Cerebellar cortex (tissue), 1 donor: ENCODE data around the gene TAOK1.
A peak's percentile ranks its signal among the peaks of the same experiment; 100 is the strongest.

ENCODE experiments used
- DNase-seq: peaks from one replicate; pipeline ENCODE4 v3.0.0-alpha.2; 2015; ENCODE audit warnings: low spot score

Gene TAOK1

DNA sequence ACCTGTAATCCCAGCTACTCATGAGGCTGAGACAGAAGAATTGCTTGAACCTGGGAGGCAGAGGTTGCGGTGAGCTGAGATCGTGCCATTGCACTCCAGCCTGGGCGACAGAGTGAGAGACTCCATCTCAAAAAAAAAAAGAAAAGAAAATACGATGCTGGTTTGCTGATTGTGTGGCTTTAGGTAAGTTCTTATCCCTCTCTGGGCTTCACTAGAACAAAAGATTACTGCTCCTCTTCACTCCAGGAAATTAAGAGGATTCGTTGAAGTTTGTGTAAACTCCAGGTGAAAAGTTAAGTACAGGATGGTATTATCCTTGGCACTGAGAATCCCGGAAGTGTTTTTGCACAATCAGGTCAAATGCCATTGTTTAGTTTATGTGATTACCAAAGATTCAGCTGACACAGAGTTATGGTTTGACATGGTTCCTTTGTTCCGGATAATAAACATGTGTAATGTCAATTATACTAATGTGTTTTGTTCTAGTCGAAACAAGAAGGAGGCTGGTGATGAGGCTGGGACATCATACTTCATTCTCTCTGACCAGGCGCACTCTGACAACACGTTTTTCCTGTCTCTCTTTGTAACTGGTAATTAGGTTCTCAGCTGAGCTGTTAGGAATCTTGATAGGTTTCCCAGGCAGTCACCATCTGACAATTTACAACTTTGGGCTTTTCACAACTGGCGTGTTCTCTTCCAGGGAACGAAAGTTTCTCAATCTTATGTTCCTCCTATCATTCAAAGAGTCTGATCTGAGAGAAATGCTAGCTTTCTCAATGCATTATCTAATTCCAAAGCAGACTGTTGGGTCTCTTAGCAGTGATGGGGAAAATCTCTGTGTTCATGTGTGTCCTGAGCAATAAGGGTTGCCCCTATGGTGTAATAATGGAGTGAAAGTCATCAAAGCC is 10.8 kb upstream of the TAOK1 start:
- no peak for DNase-seq

DNA sequence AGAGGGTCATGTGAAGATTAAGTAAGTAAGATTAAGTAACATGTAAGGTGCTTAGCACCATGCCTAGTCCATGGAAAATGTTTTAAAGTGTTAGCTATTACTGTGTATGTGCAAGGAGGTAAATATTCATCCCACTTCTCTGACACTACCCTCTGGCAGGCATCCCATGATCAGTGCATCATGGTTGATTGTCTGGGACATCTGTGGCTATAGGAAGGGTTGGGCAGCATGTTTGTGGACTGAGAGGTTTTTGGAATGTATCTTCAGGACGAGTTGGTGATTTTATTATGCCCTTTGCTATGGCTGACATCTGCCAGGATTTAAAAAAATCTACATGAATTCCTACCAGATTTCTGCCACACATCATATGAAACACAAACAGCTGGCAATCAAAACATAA is 6.5 kb upstream of the TAOK1 start:
- no peak for DNase-seq

DNA sequence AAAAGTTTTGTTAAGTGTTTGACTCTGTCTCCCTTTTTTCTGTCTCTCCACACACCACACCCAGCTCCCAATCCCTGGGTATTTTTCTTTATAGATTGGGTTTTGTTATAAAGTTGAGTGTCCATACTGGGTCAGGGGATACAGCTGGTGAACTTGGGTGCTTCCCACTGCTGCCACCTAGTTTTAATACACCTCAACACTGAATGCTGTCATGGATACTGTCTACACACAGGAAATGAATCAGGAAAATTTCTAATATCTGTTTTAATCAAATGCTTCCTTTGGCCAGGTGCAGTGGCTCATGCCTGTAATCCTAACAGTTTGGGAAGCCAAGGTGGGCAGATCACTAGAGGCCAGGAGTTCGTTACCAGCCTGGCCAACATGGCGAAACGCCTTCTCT is 5.3 kb upstream of the TAOK1 start:
- no peak for DNase-seq

DNA sequence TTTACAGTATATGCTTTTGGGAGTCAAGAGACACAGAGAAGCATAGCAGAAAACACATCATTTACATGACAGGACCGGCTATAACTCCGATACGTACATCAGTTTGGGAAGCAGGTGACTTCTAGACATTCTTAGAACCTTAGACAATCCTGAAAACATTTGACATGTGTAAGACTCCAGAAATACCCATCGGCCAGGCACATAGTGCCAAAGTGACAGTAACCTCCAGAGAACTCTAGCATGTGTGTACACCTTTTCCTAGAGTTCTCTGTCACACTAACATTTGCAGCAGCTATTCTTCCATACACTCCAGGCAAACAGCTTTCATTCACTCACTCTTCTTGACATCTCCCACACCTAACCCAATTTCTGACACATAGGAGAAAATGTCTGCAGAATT is 3.4 kb upstream of the TAOK1 start:
- DNase-seq: no peak

DNA sequence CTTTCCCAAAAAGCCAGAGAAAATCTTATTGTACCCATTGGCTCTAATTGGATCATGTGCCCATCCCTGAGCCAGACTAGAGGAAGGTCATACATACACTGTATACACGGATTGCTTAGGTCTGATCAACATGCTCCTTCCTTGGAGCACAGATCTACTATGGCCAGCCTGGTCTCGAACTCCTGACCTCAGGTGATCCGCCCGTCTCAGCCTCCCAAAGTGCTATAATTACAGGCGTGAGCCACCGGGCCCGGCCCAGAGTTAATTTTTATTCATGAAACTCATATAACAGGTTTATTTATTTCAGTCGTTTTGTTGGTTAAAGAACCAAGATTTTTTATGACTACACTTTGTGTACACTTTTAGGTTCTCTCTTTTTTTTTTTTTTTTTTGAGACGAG is 1.2 kb upstream of the TAOK1 start:
- DNase-seq: no peak

DNA sequence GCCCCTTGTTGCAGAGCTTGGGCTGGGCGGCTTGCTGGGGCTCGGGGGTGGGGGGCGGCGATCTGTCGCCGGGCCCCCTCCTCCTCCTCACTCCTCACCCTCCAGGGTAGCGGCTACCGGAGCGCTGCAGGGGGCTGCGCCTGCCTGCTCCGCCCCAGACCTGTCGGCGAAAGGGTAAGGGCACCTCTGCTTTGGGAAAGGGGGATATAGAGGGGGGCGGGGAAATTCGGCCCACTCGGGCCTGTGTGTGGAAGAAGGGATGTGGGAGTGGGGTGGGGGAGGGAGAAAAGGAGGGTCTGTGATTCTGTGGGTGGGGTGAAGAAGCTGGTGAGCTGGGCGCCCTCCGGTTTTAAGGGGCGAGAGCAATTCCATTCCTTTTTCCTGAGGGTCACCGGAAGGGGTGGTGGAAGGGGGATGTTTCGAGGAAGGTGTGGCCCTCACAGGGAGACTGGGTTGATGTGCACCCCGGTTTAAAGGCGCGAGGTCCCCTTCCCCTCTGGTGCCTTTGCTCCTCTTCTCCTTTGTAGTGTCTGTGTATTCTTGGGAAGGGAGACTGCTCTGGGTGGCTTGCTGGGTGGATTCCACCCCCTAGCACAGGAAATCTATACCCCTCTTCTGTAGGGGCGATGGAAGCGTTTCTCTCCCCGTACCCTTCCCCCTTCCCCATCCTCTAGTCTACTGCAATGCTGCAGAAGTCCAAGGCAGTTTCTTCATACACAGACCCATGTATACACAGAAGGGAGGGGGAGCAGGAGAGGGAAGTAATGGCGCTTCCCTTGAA is 878 bp downstream of the TAOK1 start:
- DNase-seq: peak; percentile 58

DNA sequence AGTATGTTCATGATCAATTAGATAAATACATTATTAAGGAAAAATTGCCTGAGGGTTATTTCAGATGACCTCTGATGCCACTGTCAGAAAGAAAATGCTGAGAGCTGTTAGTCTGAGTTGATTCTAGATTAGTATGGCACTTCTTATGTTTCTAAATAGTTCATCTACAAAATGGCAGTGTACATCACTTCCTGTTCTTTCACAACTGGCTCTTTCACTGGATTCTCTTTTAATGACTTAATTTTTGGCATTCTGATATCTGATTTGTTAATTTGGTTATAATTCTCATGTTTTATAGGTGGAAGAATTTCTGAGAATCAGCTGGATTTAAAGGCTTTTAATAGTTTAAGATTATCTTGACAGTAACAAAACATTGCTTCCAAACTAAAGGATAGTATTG is 3.3 kb downstream of the TAOK1 start:
- DNase-seq: no peak

DNA sequence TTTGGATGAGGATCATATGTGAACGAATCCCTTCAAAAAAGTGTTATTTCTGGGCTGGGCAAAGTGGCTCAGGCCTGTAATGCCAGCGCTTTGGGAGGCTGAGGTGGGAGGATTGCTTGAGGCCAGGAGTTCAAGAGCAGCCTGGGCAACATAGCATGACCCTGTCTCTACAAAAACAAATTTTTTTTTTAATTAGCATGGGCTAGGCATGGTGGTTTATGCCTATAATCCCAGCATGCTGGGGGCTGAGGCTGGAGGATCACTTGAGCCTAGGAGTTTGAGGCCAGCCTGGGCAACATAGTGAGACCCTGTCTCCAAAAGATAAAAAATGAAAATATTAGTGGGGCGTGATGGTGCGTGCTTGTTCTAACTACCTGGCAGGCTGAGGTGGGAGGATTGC is 4.6 kb downstream of the TAOK1 start:
- no peak for DNase-seq

DNA sequence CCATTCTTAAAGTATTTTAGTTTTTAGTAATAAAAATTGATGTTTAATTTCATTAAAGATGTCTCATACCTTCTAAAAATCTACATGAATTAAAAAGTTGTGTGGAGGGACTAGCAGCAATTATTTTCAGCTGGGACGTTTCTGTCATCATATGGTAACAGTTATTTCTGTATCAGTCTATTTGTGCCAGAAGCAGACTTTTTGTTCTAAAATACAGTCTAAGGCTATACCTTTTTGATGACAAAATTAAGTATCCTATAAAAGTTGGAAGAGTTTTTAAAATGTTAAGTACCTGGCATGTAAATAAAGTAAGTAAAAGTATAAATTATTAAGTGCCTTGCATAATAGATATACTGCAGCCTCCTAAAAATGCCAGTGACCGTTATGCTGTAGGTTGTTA is 5.9 kb downstream of the TAOK1 start:
- DNase-seq: no peak

DNA sequence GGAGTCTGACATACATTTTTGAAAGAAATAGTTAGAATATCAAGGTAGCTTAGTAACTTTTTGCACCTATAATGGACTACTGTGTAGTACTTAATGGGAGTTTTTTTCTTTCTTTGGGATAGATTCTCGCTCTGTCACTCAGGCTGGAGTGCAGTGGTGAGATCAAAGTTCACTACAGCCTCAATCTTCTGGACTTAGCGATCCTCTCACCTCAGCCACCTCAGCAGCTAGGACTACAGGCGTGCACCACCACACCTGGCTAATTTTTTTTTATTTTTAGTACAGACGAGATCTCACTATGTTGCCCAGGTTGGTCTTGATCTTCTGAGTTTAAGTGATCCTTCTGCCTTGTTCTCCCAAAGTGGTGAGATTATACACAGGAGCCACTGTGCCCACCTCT is 9.5 kb downstream of the TAOK1 start:
- DNase-seq: no peak

DNA sequence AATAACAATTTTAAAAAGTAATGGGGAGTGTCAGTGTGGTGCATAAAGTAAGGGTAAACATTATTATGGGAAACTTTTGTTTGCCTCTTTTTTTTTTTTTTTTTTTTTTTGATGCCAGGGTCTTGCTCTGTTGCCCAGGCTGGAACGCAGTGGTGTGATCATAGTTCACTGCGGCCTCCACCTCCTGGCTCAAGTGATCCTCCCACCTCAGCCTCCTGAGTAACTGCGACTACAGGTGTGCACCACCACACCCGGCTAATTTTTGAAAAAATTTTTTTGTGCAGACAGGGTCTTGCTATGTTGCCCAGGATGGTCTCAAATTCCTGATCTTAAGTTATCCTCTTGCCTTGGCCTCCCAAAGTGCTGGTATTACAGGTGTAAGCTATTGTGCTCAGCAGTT is 10.7 kb downstream of the TAOK1 start:
- DNase-seq: no peak

DNA sequence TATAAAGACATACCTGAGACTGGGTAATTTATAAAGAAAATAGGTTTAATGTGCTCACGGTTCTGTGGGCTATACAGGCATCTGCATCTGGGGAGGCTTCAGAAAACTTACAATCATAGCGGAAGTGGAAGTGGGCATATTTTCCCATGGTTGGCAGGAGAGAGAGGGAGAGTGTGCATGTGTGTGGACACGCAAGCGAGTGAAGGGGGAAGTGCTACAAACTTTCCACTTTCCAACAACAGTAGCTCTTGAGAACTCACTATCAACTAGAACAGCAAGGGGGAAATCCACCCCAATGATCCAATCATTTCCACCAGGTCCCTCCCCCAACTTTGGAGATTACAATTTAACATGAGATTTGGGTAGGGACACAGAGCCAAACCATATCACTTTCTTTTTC is 11.1 kb downstream of the TAOK1 start:
- no peak for DNase-seq

DNA sequence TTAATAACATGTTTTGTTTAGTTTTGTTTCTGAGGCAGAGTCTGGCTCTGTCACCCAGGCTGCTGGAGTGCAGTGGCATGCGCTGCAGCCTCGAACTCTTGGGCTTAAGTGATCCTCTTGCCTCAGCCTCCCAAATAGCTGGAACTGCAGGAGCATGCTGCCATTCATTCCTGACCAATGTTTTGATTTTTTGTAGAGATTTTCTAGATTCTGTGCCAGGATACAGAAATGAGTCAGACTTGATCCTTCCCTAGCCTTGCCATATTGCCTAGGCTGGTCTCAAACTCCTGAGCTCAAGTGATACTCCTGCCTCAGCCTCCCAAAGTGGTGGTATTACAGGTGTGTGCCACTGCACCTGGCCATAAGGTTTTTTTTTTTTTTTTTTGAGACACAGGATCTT is 17.7 kb downstream of the TAOK1 start:
- DNase-seq: no peak

DNA sequence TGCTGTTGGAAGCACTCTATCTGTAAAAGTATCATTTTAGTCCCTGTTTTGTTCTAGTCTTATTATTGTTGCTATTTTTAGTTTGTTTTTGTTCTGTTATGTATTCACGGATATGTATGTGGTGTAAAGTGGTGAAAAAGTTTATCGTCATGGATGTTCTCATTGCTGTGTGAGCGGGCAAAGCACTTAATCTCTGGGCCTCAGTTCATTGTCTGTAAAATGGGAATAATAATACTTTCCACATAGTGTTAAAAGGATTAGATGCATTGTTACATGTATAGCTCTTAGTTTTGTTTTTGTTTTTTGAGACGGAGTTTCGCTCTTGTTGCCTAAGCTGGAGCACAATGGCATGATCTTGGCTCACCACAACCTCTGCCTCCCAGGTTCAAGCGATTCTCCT is 19.8 kb downstream of the TAOK1 start:
- no peak for DNase-seq

DNA sequence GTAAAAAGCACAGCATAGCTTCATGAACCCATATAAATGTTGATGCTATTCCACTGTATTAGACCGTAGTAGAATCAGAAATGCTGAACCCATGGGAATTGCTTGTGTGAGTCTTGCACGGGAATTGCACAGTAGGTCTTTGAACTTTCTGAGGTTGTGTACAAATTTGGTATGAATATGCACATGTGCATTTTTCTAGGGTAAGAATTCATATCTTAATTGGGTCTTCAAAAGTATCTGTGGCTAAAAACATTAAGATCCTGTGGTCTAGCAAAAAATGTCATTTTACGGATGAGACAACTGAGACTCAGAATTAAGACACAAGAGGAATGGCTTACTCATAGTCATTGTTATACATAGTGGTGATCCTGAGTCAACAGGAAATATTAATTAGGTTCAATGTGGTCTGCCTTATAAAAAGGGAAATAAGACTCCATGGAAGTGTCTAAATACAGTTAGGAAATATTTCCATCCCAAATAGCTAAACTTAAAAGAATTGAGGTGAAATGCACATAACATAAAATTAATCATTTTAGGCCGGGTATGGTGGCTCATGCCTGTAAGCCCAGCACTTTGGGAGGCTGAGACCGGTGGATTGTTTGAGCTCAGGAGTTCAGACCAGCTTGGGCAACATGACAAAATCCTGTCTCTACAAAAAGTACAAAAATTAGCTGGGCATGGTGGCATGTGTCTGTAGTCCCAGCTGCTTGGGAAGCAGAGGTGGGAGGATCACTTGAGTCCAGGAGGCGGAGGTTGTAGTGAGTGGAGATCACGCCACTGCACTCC is 22.8 kb downstream of the TAOK1 start:
- no peak for DNase-seq

DNA sequence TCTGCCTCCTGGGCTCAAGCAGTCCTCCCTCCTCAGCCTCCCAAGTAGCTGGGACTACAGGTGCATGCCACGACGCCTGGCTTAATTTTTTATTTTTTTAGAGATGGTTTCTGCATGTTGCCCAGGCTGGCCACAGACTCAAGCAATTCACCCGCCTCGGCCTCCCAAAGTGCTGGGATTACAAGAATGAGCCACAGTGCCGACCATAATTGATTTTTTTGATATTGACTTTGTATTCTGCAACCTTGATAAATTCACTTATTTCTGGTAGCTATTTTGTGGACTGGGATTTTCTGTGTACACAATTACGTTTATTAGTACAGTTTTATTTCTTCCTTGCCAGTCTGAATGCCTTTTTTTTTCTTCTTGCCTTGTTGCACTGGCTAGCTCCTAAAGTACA is 30.0 kb downstream of the TAOK1 start:
- DNase-seq: no peak

DNA sequence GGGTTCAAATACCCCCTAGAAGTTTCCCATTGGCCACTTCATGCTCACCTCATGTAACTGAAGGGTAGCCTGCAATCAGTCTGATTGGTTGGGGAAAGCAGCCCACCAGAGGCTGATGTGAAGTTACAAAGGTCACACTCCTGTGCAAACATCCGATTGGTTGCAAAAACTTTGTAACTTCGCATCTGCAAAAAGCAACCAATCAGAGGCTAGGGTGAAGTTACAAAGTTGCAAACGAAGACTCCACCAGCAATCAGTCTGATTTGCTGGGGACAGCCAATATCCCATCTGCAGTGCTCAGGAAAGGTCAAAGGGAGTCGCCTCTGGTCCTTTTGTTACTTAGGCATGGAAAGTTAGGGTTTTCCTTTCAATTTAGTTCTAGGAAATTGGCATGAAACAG is 40.1 kb downstream of the TAOK1 start:
- DNase-seq: no peak

DNA sequence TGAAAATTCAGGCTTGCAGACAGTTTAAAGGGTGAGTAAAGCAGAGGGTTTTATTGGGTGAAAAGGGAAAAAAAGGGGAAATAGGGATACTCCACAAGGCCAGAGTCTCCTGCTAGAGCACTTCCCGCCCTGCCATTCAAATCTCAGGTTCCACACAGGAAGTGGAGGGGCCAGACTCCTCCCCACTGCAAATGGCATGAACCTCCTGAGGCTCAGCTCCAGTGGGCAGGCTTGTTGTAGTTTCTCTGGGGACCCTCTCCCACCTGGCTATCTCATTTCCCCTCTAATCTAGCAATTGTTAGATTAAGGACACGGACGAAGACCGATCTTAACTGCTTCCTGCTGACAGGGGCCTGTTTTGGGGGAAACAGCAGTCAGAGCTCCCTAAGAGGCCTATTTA is 43.4 kb downstream of the TAOK1 start:
- no peak for DNase-seq

DNA sequence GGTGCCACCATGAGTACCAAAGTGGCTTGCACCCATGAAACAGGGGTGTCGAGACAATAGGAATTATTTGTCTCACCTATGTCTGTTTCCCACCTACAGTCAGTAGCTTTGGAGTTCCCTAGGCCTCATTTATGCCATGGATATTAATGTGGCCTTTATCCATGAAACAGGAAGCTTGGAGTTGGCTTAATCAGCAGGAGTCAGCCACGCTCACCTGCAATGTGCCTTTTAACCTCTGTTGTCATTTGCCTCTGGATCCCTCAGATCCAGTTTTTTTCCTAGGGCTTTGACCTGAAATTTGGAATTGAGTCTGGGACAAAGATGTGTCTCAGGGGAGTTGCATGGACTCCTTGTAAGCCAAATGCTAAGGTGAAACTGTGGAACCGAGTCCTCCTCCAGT is 44.4 kb downstream of the TAOK1 start:
- DNase-seq: no peak

DNA sequence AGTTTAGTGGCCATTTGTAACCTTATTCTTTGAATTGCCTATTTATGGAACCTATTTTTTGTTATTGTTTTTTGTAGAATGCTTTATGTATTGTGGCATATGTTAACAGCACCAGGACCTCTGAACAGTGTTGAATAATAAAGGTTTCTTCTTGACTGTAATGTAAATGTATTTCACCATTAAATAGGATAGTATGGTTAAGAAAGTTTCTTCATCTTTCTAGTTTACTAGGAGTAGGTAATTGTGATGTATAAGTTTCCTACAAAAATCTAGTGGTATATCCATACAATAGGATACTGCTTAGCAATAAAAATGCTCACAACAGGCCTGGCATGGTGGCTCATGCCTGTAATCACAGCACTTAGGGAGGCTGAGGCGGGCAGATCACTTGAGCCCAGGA is 52.3 kb downstream of the TAOK1 start:
- DNase-seq: no peak

DNA sequence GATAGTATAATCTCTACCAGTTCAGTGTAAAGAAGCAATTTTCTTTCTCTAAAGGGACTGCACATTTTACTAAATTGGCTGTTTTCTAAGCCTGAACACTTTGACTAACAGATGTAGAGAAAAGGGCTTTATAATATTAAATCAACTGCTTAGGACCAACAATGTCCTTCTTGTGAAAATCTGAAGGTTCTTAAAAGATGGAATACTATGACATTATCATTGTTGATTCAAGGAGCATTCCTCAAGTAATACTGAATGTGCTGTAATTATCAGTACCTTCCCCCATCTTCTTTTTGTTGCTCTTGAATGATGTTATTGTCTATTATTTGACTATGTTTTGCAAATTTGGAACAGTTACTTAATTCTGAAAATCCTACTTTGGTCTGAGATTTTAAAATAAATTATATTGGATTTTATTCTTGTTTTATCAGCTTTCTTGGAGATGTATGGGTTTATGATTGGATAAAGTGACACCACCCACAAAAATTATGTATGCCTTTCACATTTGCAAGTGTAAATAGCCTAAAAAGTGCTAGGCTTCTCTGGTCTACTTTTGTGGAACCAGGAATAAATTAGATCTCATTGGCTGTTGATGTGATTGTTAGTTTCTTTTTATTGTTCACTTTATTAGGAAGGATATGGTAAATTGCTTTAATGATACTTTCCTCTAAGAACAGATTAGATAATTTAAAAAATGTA is 53.0 kb downstream of the TAOK1 start:
- no peak for DNase-seq

DNA sequence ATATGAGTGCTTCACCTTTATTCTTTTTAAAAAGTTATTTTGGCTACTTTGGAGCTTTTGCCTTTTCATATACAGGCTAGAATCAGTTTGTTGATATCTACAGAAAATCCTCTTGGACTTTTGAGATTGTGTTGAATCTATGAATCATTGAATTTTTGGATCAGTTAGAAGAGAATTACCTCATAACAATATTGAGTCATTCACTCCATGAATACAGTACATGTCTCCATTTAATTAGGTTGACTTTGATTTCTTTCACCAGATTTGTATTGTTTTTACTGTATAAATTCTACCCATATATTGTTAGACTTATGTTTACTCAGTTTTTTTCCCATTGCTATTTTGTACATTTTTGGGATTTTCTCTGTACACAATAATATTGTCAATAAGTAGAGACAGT is 54.4 kb downstream of the TAOK1 start:
- DNase-seq: no peak
